Stomach (tissue), 9 donors: ENCODE data around the gene WFDC10B. TPM values are rescaled to one million over a fixed set of nuclear protein-coding genes. Genes with fewer than 3 reads are reported as not detected.
"Not testable (repeated sequence)": the region's sequence is repeated elsewhere in the genome, so short reads cannot be mapped to it uniquely, and the experiment has no call there.

Experiments
- DNase-seq, 2 donors: peaks; one replicate each; pipeline versions ENCODE4 v3.0.0 to v3.0.0-alpha.2; 2013 to 2019
- H3K27ac ChIP-seq, 5 donors: fragments of 200-600 bp in 4 of 5; sonication (generic) in 4 of 5; one replicate each; pipeline ENCODE4 v1.5.1; 2013 to 2019; ENCODE audit warnings: mild to moderate bottlenecking in 1 of 5, moderate library complexity in 1 of 5
- H3K27me3 ChIP-seq, 3 donors: fragments of 200-600 bp; sonication (generic); one replicate each; pipeline ENCODE4 v1.5.1; 2017 to 2019; ENCODE audit warnings: mixed run types in 1 of 3
- H3K36me3 ChIP-seq, 4 donors: fragments of 200-600 bp; sonication (generic); 1 replicate in 3 of 4; 2 replicates in 1 of 4; pipeline ENCODE4 v1.5.1; 2016 to 2019
- H3K4me1 ChIP-seq, 4 donors: fragments of 200-600 bp; sonication (generic); one replicate each; pipeline ENCODE4 v1.5.1; 2016 to 2019
- H3K4me3 ChIP-seq, 4 donors: fragments of 200-600 bp; sonication (generic) in 3 of 4; one replicate each; pipeline ENCODE4 v1.5.1; 2016 to 2019; ENCODE audit warnings: mild to moderate bottlenecking in 1 of 4
- H3K9me3 ChIP-seq, 4 donors: fragments of 200-600 bp; sonication (generic); one replicate each; pipeline ENCODE4 v1.5.1; 2016 to 2019
- EP300 ChIP-seq: sonication (generic); formaldehyde crosslinking; IDR thresholded peaks from one replicate; pipeline ENCODE4 v1.6.1; 2017; ENCODE audit warnings: antibody characterized with exemption
- POLR2A ChIP-seq, 4 donors: fragments of 450-650 bp; IDR thresholded peaks; one replicate each; pipeline ENCODE4 v1.6.1; 2016; ENCODE audit warnings: antibody characterized with exemption in 4 of 4, control low read depth in 2 of 4, mild to moderate bottlenecking in 1 of 4, moderate library complexity in 1 of 4
- POLR2AphosphoS5 ChIP-seq, 3 donors: sonication (generic); formaldehyde crosslinking; IDR thresholded peaks; one replicate each; pipeline ENCODE4 v1.6.1; 2016; ENCODE audit warnings: antibody characterized with exemption in 3 of 3
- WGBS, 5 donors: extraction: QIAGEN DNeasy Blood & Tissue Kit in 3 of 5; methylation state at CpG; one replicate each; pipeline versions ENCODE4 v1.1.5 to v1.1.7; 2013 to 2018; 5-methylcytosine and 5-hydroxymethylcytosine counted together
- intact Hi-C: fragments of 100-400 bp; cut with DNase I; formaldehyde crosslinking; loops from one replicate; pipeline ENCODE4 v1.15.1; 2023; ENCODE audit warnings: low total_unique reads
- polyA plus RNA-seq, 3 donors: library from polyadenylated mRNA; stranded (reverse); fragments of 200-250 nt; gene quantifications; one replicate each; pipeline ENCODE4 v1.2.3, GENCODE V29; 2013
- total RNA-seq, 5 donors: library from RNA; depleted of rRNA; stranded (reverse); fragments of >200 nt; gene quantifications; one replicate each; pipeline versions ENCODE4 v1.1.0 to v1.2.3, GENCODE V29; 2014 to 2016
- TF ChIP-seq, protein P1 (sequence below), 7 experiments: fragments of 450-650 bp in 4 of 7; fragments of 200-600 bp in 3 of 7; sonication (generic) in 3 of 7; IDR thresholded peaks; one replicate each; pipeline ENCODE4 v1.5.1; 2016 to 2019; ENCODE audit warnings: antibody characterized with exemption in 7 of 7, control low read depth in 2 of 7, mild to moderate bottlenecking in 1 of 7
- donor health status: healthy with polysubstance abuse.
- donor health status: Bipolar disorder and iron deficiency.
- donor health status: healthy.

The WFDC10B gene
- total and polyA plus RNA-seq, 8 donors, result 1.6 to 4.3 TPM; not detected in 6

- H3K4me1 ChIP-seq, result no peaks in the 10 kb centered on the region
- peaks cover 0 to 9% (median 9%) of the 10 kb centered on the region in 4 donors for H3K9me3 ChIP-seq
- TF ChIP-seq EP300, result no peak
- TF ChIP-seq POLR2AphosphoS5 (IDR thresholded peaks at IDR 0.05), result no peak
- TF ChIP-seq, protein P1, sequence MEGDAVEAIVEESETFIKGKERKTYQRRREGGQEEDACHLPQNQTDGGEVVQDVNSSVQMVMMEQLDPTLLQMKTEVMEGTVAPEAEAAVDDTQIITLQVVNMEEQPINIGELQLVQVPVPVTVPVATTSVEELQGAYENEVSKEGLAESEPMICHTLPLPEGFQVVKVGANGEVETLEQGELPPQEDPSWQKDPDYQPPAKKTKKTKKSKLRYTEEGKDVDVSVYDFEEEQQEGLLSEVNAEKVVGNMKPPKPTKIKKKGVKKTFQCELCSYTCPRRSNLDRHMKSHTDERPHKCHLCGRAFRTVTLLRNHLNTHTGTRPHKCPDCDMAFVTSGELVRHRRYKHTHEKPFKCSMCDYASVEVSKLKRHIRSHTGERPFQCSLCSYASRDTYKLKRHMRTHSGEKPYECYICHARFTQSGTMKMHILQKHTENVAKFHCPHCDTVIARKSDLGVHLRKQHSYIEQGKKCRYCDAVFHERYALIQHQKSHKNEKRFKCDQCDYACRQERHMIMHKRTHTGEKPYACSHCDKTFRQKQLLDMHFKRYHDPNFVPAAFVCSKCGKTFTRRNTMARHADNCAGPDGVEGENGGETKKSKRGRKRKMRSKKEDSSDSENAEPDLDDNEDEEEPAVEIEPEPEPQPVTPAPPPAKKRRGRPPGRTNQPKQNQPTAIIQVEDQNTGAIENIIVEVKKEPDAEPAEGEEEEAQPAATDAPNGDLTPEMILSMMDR (IDR thresholded peaks at IDR 0.05), result no peak
- TF ChIP-seq POLR2A (IDR thresholded peaks at IDR 0.05), result no peak
- no peaks in the 10 kb centered on the region for H3K27me3 ChIP-seq
- no peak for DNase-seq
- H3K36me3 ChIP-seq, result no peaks in the 10 kb centered on the region
- 25 to 43% (median 37%) methylated on average over 2 of the region's 2 CpGs for WGBS, 5 donors
- H3K27ac ChIP-seq, result no peak overlapping the region
- intact Hi-C loops, result no loop called here
- H3K4me3 ChIP-seq, result no peak overlapping the region
Observed at GRCh38 chr20:45727044-45727443, 22.2 kb upstream of the WFDC10B start.

DNA sequence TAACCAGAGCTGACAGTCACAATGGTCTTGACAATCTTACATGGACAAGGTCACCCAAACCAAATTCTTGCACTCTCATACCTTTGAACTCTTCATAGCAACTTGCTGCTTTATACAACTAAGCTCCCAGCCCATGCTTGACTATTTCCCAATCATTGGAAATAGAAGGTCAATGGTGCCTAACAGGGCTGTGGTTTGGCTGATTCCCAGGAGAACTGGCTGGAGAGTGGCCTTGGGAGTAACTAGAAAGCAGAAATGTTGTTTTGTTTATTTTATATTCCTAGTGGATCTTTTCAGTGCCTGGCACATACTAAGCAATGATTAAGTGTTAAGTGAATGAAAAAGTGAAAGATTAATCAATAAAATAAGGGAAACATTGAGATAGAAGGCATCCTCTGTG lies 20.3 kb upstream of the WFDC10B start:
- H3K4me3 ChIP-seq, result no peak overlapping the region
- no peaks in the 10 kb centered on the region for H3K4me1 ChIP-seq
- no peaks in the 10 kb centered on the region for H3K27me3 ChIP-seq
- TF ChIP-seq, protein P1 (IDR thresholded peaks at IDR 0.05), result no peak
- TF ChIP-seq POLR2AphosphoS5 (IDR thresholded peaks at IDR 0.05), result no peak
- no peak for TF ChIP-seq POLR2A (IDR thresholded peaks at IDR 0.05)
- no peak for TF ChIP-seq EP300
- no peaks in the 10 kb centered on the region for H3K9me3 ChIP-seq
- DNase-seq, result no peak
- no peaks in the 10 kb centered on the region for H3K36me3 ChIP-seq
- H3K27ac ChIP-seq, result no peak overlapping the region
- intact Hi-C loops, result no loop called here

DNA sequence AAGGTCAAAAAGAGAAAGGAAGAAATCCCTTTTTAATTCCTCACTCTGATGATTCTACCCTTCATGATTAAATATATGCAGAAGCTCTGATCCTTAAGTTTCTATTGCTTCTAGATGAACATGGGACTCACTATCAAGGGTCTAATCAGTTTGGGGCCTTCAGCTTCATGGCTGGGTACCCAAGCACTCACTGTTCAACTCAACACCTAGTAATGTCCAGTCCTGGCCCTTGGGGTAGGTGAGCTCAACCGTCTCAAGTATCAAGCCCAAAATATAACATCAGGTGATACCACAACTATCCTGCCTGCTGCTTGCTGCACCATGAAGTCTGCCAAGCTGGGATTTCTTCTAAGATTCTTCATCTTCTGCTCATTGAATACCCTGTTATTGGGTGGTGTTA lies 17.2 kb upstream of the WFDC10B start, which contains the start of gene SPINT4:
TSS of gene SPINT4 (plus strand) at position 301 of the 400 bp plus-strand sequence. CDS start at position 322, 21 bp downstream.
- Histone ChIP-seq H3K9me3 (peaks cover 0 to 4% (median 0%) of the 10 kb centered on the region in 4 donors), H3K27me3 (no peaks in the 10 kb centered on the region), H3K4me3 (no peak within 1 kb of the TSS), H3K36me3 (no peaks in the 10 kb centered on the region), H3K27ac (no peak within 1 kb of the TSS), H3K4me1 (no peaks in the 10 kb centered on the region)
- TF ChIP-seq POLR2AphosphoS5 (IDR thresholded peaks at IDR 0.05), result no peak
- no peak for TF ChIP-seq POLR2A (IDR thresholded peaks at IDR 0.05)
- no peak for TF ChIP-seq EP300
- TF ChIP-seq, protein P1 (IDR thresholded peaks at IDR 0.05), result no peak
- DNase-seq, result no peak
- intact Hi-C loops, result no loop called here
- WGBS, 5 donors, result 71 to 84% (median 77%) methylated on average over 1 of the region's 1 CpG

DNA sequence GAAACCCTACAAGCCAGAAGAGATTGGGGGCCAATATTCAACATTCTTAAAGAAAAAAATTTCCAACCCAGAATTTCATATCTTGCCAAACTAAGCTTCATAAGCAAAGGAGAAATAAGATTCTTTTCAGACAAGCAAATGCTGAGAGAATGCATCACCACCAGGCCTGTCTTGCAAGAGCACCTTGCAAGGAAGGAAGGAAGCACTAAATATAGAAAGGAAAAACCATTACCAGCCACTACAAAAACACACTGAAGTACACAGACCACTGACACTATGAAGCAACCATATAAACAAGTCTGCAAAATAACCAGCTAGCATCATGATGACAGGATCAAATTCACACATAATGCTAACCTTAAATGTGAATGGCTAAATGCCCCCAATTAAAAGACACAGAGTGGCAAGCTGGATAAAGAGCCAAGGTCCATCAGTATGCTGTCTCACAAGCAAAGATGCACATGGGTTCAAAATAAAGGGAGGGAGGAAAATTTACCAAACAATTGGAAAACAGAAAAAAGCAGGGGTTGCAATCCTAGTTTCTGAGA lies 11.4 kb upstream of the WFDC10B start:
- intact Hi-C loops, H3K36me3 ChIP-seq, H3K4me3 ChIP-seq, H3K4me1 ChIP-seq, H3K9me3 ChIP-seq, H3K27ac ChIP-seq: not testable (repeated sequence)
- H3K27me3 ChIP-seq, result peaks cover 0 to 11% (median 0%) of the 10 kb centered on the region in 3 donors
- DNase-seq, result peak in 1 of 2 donors; percentile 2

DNA sequence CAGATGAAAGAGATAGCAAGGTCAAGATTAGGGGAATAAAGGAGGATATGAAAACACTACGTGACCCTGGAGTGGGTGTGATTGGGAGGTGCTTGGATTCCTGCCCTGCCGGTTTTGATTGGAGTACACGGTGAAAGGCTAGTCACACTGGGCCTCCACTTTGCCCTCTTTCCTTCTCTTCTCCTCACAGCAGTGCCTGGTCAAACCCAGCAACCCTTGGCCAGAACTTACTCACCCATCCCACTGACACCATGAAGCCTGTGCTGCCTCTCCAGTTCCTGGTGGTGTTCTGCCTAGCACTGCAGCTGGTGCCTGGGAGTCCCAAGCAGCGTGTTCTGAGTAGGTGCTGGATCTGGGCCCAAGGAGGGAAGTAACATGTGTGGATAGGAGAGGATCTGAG lies 2.9 kb downstream of the WFDC10B start, which contains the start of gene WFDC13:
TSS of gene WFDC13 (plus strand) at position 166 of the 400 bp plus-strand sequence. CDS start at position 252, 86 bp downstream.
- Histone ChIP-seq H3K4me1 (no peaks in the 10 kb centered on the region), H3K27me3 (no peaks in the 10 kb centered on the region), H3K36me3 (no peaks in the 10 kb centered on the region), H3K27ac (no peak within 1 kb of the TSS), H3K9me3 (no peaks in the 10 kb centered on the region), H3K4me3 (no peak within 1 kb of the TSS)
- DNase-seq, result peak in 1 of 2 donors; percentile 7
- TF ChIP-seq, protein P1 (IDR thresholded peaks at IDR 0.05), result no peak
- TF ChIP-seq EP300 (no peak), POLR2AphosphoS5 (IDR thresholded peaks at IDR 0.05) (no peak), POLR2A (IDR thresholded peaks at IDR 0.05) (no peak)
- 37 to 62% (median 47%) methylated on average over 4 of the region's 4 CpGs for WGBS, 5 donors
- intact Hi-C loops, result no loop called here
